Lower leg skin (tissue), 3 donors: ENCODE results near the gene SLC22A3.

ENCODE experiments used
- CTCF ChIP-seq, 3 donors: fragments of 450-650 bp; IDR thresholded peaks; one replicate each; pipeline ENCODE4 v1.5.1; 2016; ENCODE audit warnings: antibody characterized with exemption in 3 of 3, mild to moderate bottlenecking in 3 of 3, moderate library complexity in 2 of 3
- POLR2A ChIP-seq, 2 donors: fragments of 450-650 bp; IDR thresholded peaks; one replicate each; pipeline ENCODE4 v1.6.1; 2016 to 2017; ENCODE audit warnings: antibody characterized with exemption in 2 of 2, mild to moderate bottlenecking in 1 of 2, moderate library complexity in 1 of 2

GRCh38 chr6:160437154-160437553 lies 89.0 kb downstream of the SLC22A3 start:
- TF ChIP-seq CTCF (IDR thresholded peaks at IDR 0.05) (no peak), POLR2A (IDR thresholded peaks at IDR 0.05) (no peak)
